Keratinocyte (primary cell): ENCODE measurements around the gene GOLIM4. TPM values are rescaled to one million over a fixed set of nuclear protein-coding genes. Genes with fewer than 3 reads are reported as not detected.
A peak's percentile ranks its signal among the peaks of the same experiment; 100 is the strongest.

Experiments
- DNase-seq: peaks from one replicate; pipeline ENCODE4 v3.0.0-alpha.2; 2011; ENCODE audit warnings: low read depth, missing footprints, low spot score
- FAIRE-seq: peaks from 2 replicates; lab custom pipeline; 2011; peaks lifted over from hg19 to GRCh38; lab: Jason Lieb, UNC
- H2AFZ ChIP-seq: 2 replicates; pipeline ENCODE4 v1.6.0; 2012; ENCODE audit warnings: low read length, control low read depth, inconsistent platforms; ENCODE audit not compliant: control insufficient read depth
- H3K27ac ChIP-seq: 2 replicates; pipeline ENCODE4 v1.5.1; 2011; ENCODE audit warnings: low read length; ENCODE audit not compliant: control insufficient read depth, insufficient read depth
- H3K27me3 ChIP-seq: 3 replicates; pipeline ENCODE4 v1.6.0; 2011; ENCODE audit warnings: low read length; ENCODE audit not compliant: control insufficient read depth, insufficient read depth; ENCODE audit errors: extremely low read depth
- H3K36me3 ChIP-seq, 2 experiments: 2 replicates in 1 of 2; 3 replicates in 1 of 2; pipeline ENCODE4 v1.5.1; 2011; ENCODE audit warnings: low read length in 2 of 2, mild to moderate bottlenecking in 1 of 2; ENCODE audit not compliant: control insufficient read depth in 2 of 2, insufficient read depth in 2 of 2; ENCODE audit errors: extremely low read depth in 1 of 2
- H3K4me1 ChIP-seq: 3 replicates; pipeline ENCODE4 v1.5.1; 2011; ENCODE audit warnings: low read length; ENCODE audit not compliant: control insufficient read depth, insufficient read depth; ENCODE audit errors: extremely low read depth
- H3K4me2 ChIP-seq: 3 replicates; pipeline ENCODE4 v1.6.0; 2011; ENCODE audit warnings: low read depth, low read length; ENCODE audit not compliant: control insufficient read depth, insufficient read depth; ENCODE audit errors: extremely low read depth
- H3K4me3 ChIP-seq, 3 experiments: fragments of 200-600 bp in 1 of 3; sonication (generic) in 1 of 3; 2 replicates in 2 of 3; 3 replicates in 1 of 3; pipeline ENCODE4 v1.5.1; 2011 to 2016; ENCODE audit warnings: low read length in 3 of 3, mild to moderate bottlenecking in 3 of 3, control low read depth in 2 of 3, inconsistent platforms in 1 of 3, low read depth in 1 of 3, mixed read lengths in 1 of 3, mixed run types in 1 of 3, moderate library complexity in 1 of 3; ENCODE audit not compliant: control insufficient read depth in 2 of 3, insufficient read depth in 2 of 3; ENCODE audit errors: extremely low read depth in 1 of 3
- H3K79me2 ChIP-seq: 2 replicates; pipeline ENCODE4 v1.6.0; 2012; ENCODE audit warnings: low read length; ENCODE audit not compliant: control insufficient read depth, insufficient read depth
- H3K9ac ChIP-seq: 3 replicates; pipeline ENCODE4 v1.6.0; 2011; ENCODE audit warnings: low read length; ENCODE audit not compliant: control insufficient read depth, insufficient read depth; ENCODE audit errors: extremely low read depth
- H3K9me1 ChIP-seq: 3 replicates; pipeline ENCODE4 v1.6.0; 2011; ENCODE audit warnings: low read length; ENCODE audit not compliant: control insufficient read depth, insufficient read depth; ENCODE audit errors: extremely low read depth
- H3K9me3 ChIP-seq: 2 replicates; pipeline ENCODE4 v1.5.1; 2012; ENCODE audit warnings: low read depth, low read length; ENCODE audit not compliant: control insufficient read depth
- H4K20me1 ChIP-seq: 3 replicates; pipeline ENCODE4 v1.6.0; 2011; ENCODE audit warnings: low read length; ENCODE audit not compliant: control insufficient read depth, insufficient read depth; ENCODE audit errors: extremely low read depth
- EZH2 ChIP-seq: IDR thresholded peaks from one replicate; pipeline ENCODE4 v1.6.1; 2012; ENCODE audit warnings: inconsistent platforms, mild to moderate bottlenecking, low read length, moderate library complexity
- dilution Hi-C: fragments of 300-500 bp; cut with MboI; formaldehyde crosslinking; loops from one replicate; pipeline ENCODE4 v1.7.0; 2020; ENCODE audit warnings: low sequenced_read_pairs; ENCODE audit not compliant: extremely low pct_ligation_motif_present
- polyA plus RNA-seq, 5 experiments: library from polyadenylated mRNA; depleted of rRNA in 3 of 5; stranded (reverse) in 3 of 5; stranded (forward) in 1 of 5; unstranded in 1 of 5; fragments of >200 nt; gene quantifications; 1 replicate in 1 of 5; 2 replicates in 3 of 5; 3 replicates in 1 of 5; pipeline versions ENCODE4 v1.2.1 to v1.2.3, GENCODE V29; 2011 to 2012; ENCODE audit warnings: missing spikeins in 2 of 5, low read depth in 1 of 5, low replicate concordance in 1 of 5
- TF ChIP-seq, protein P1 (sequence below), 3 experiments: IDR thresholded peaks in 1 of 3; conservative IDR thresholded peaks in 1 of 3; optimal IDR thresholded peaks in 1 of 3; 2 replicates in 2 of 3; 3 replicates in 1 of 3; pipeline versions ENCODE3 to v1.5.1; 2011; ENCODE audit warnings: low read length in 3 of 3, mild to moderate bottlenecking in 3 of 3, moderate library complexity in 2 of 3, control low read depth in 1 of 3, inconsistent platforms in 1 of 3; ENCODE audit not compliant: insufficient read depth in 2 of 3; ENCODE audit errors: extremely low read depth in 1 of 3

The GOLIM4 gene
- polyA plus RNA-seq, 1 donor (not counting 4 experiments of a cell fraction or from before 2014, with no cell fraction given): 13.4 TPM

DNA sequence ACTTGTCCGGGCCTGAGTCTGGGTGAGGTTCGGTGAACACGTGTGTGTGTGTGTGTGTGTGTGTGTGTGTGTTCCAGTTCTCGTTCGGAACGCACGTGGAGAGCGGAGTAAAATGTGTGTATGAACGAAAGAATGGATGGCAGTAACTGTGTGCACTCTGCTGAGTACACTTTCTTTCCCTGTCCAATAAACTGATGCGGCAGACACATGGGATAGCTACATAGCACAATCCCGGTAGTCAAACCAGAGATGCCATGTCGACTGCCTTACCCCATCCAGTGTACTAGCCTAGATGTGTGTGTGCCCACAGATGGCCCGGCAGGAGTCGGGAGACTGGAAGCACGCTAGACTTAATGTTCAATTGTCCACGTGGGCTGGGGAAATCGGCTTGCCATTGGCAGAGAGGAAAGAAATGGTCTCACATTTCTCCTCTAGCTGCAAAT, 507 bp upstream of the GOLIM4 start:
- Histone ChIP-seq H3K9me1 (no peaks in the 10 kb centered on the region), H3K79me2 (peaks cover 38% of the 10 kb centered on the region), H3K4me2 (peak overlapping the region; percentile 95), H3K9me3 (no peaks in the 10 kb centered on the region), H3K4me1 (peaks cover 30% of the 10 kb centered on the region), H3K36me3 (no peaks in the 10 kb centered on the region), H2AFZ (peak overlapping the region; percentile 99), H3K9ac (peak overlapping the region; percentile 86), H4K20me1 (no peaks in the 10 kb centered on the region), H3K27me3 (no peaks in the 10 kb centered on the region), H3K27ac (peak overlapping the region; percentile 91), H3K4me3 (peak overlapping the region; percentile 68 to 91 (median 86))
- FAIRE-seq (peak; percentile 72), DNase-seq (peak; percentile 46)
- dilution Hi-C loops: no loop called here
- TF ChIP-seq EZH2: no peak
- TF ChIP-seq, protein P1, sequence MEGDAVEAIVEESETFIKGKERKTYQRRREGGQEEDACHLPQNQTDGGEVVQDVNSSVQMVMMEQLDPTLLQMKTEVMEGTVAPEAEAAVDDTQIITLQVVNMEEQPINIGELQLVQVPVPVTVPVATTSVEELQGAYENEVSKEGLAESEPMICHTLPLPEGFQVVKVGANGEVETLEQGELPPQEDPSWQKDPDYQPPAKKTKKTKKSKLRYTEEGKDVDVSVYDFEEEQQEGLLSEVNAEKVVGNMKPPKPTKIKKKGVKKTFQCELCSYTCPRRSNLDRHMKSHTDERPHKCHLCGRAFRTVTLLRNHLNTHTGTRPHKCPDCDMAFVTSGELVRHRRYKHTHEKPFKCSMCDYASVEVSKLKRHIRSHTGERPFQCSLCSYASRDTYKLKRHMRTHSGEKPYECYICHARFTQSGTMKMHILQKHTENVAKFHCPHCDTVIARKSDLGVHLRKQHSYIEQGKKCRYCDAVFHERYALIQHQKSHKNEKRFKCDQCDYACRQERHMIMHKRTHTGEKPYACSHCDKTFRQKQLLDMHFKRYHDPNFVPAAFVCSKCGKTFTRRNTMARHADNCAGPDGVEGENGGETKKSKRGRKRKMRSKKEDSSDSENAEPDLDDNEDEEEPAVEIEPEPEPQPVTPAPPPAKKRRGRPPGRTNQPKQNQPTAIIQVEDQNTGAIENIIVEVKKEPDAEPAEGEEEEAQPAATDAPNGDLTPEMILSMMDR (optimal IDR thresholded peaks at IDR 0.05 in 1 of 3, IDR thresholded peaks at IDR 0.05 in 1 of 3, conservative IDR thresholded peaks at IDR 0.05 in 1 of 3; ENCODE audit: extremely low read depth in 1 of 3, insufficient read depth in 2 of 3, low read length in 3 of 3): no peak

GRCh38 chr3:168094877-168095610, 680 bp downstream of the GOLIM4 start:
- Histone ChIP-seq H3K9ac (peak overlapping the region; percentile 86), H3K4me3 (peak overlapping the region; percentile 86 to 94 (median 91)), H4K20me1 (no peaks in the 10 kb centered on the region), H2AFZ (peak overlapping the region; percentile 72), H3K9me3 (no peaks in the 10 kb centered on the region), H3K36me3 (no peaks in the 10 kb centered on the region), H3K9me1 (no peaks in the 10 kb centered on the region), H3K4me1 (peaks cover 33% of the 10 kb centered on the region), H3K27me3 (no peaks in the 10 kb centered on the region), H3K27ac (peak overlapping the region; percentile 69), H3K4me2 (peak overlapping the region; percentile 79), H3K79me2 (peaks cover 49% of the 10 kb centered on the region)
- FAIRE-seq (no peak), DNase-seq (no peak)
- TF ChIP-seq, protein P1 (optimal IDR thresholded peaks at IDR 0.05 in 1 of 3, IDR thresholded peaks at IDR 0.05 in 1 of 3, conservative IDR thresholded peaks at IDR 0.05 in 1 of 3; ENCODE audit: extremely low read depth in 1 of 3, insufficient read depth in 2 of 3, low read length in 3 of 3): peak; percentile 12 to 18 (median 13)
- TF ChIP-seq EZH2: no peak
- dilution Hi-C loops: no loop called here
